Activated CD4-positive, alpha-beta memory T cell treated with anti-CD3 and anti-CD28 coated beads for 36 hours (primary cell): ENCODE results near the gene PCDHA4. TPM values are rescaled to one million over a fixed set of nuclear protein-coding genes. Genes with fewer than 3 reads are reported as not detected.
"Not testable (repeated sequence)": the region's sequence is repeated elsewhere in the genome, so short reads cannot be mapped to it uniquely, and the experiment has no call there.

Source experiments
- CTCF ChIA-PET: fragments of 350-600 bp; sonication (Branson Sonifier 250); formaldehyde crosslinking; loops from one replicate; lab custom pipeline; 2021; ENCODE audit warnings: antibody characterized with exemption, inconsistent platforms; lab: Charles Lee
- POLR2A ChIA-PET: fragments of 350-600 bp; sonication (Branson Sonifier 250); formaldehyde crosslinking; loops from one replicate; lab custom pipeline; 2021; ENCODE audit warnings: antibody characterized with exemption; lab: Charles Lee
- DNase-seq: peaks from one replicate; pipeline ENCODE4 v3.0.0-alpha.2; 2020
- H3K27ac Mint-ChIP-seq: one replicate; pipeline ENCODE4 v1.8.0; 2021; ENCODE audit warnings: mixed read lengths
- H3K27me3 Mint-ChIP-seq: one replicate; pipeline ENCODE4 v1.8.0; 2021; ENCODE audit warnings: mixed read lengths
- H3K36me3 Mint-ChIP-seq: one replicate; pipeline ENCODE4 v1.8.0; 2021; ENCODE audit warnings: mixed read lengths
- H3K4me1 Mint-ChIP-seq: one replicate; pipeline ENCODE4 v1.8.0; 2021; ENCODE audit warnings: low read depth, mixed read lengths
- H3K4me3 Mint-ChIP-seq: one replicate; pipeline ENCODE4 v1.8.0; 2021; ENCODE audit warnings: mild to moderate bottlenecking, mixed read lengths
- H3K9me3 Mint-ChIP-seq: one replicate; pipeline ENCODE4 v1.8.0; 2021; ENCODE audit warnings: mixed read lengths
- intact Hi-C: fragments of 100-400 bp; cut with micrococcal nuclease; formaldehyde crosslinking; loops from one replicate; pipeline ENCODE4 v1.15.1; 2023
- total RNA-seq, 2 experiments: library from RNA; stranded (reverse); gene quantifications; one replicate each; pipeline ENCODE4 v1.2.3, GENCODE V29; 2021

PCDHA4 gene
- total RNA-seq, 2 experiments from 2014 or later: not detected

GRCh38 chr5:140848139-140849102, 41.6 kb downstream of the PCDHA4 start, which contains the start of gene PCDHA9:
TSS of gene PCDHA9 (plus strand) at chr5:140848382. CDS start at chr5:140848496, 114 bp downstream.
- CTCF ChIA-PET: interaction anchor here (2.0 kb wide), 1 partner anchor 21 kb away, joined by 6 read pairs; the partner anchor contains the start of gene PCDHA11
- H3K4me1 Mint-ChIP-seq, H3K4me3 Mint-ChIP-seq, H3K36me3 Mint-ChIP-seq, intact Hi-C loops, H3K27ac Mint-ChIP-seq, DNase-seq, POLR2A ChIA-PET: not testable (repeated sequence)
- peaks cover 13% of the 10 kb centered on the region for H3K27me3 Mint-ChIP-seq
- H3K9me3 Mint-ChIP-seq: peaks cover 13% of the 10 kb centered on the region

GRCh38 chr5:140849831-140850634, 43.2 kb downstream of the PCDHA4 start:
- intact Hi-C loops, POLR2A ChIA-PET, H3K27ac Mint-ChIP-seq, DNase-seq, CTCF ChIA-PET, H3K4me3 Mint-ChIP-seq, H3K4me1 Mint-ChIP-seq, H3K36me3 Mint-ChIP-seq: not testable (repeated sequence)
- Mint-ChIP-seq H3K27me3 (peaks cover 17% of the 10 kb centered on the region), H3K9me3 (peaks cover 13% of the 10 kb centered on the region)

GRCh38 chr5:140855772-140856674, 49.2 kb downstream of the PCDHA4 start, which contains the start of gene PCDHA10:
TSS of gene PCDHA10 (plus strand) at chr5:140855897. CDS start at chr5:140856049, 152 bp downstream.
- Mint-ChIP-seq H3K27me3 (peaks cover 19% of the 10 kb centered on the region), H3K36me3 (peaks cover 3% of the 10 kb centered on the region), H3K4me3 (no peak within 1 kb of the TSS), H3K4me1 (no peaks in the 10 kb centered on the region), H3K9me3 (peaks cover 20% of the 10 kb centered on the region), H3K27ac (no peak within 1 kb of the TSS)
- intact Hi-C loops: no loop called here
- DNase-seq: no peak
- CTCF ChIA-PET: interaction anchor here (0.6 to 1.3 kb wide), 2 partner anchors 12 to 14 kb away, joined by 3 read pairs; partner anchors contain the start of gene PCDHA11
- POLR2A ChIA-PET: no interaction called here

GRCh38 chr5:140857177-140857986, 50.5 kb downstream of the PCDHA4 start:
- Mint-ChIP-seq H3K36me3 (peaks cover 3% of the 10 kb centered on the region), H3K4me1 (no peaks in the 10 kb centered on the region), H3K9me3 (peaks cover 27% of the 10 kb centered on the region), H3K4me3 (no peak overlapping the region), H3K27ac (no peak overlapping the region), H3K27me3 (peaks cover 25% of the 10 kb centered on the region)
- no peak for DNase-seq
- ChIA-PET CTCF (interaction anchor here (1.3 kb wide), 1 partner anchor 16 kb away, joined by 3 read pairs; no protein-coding TSS in a partner anchor), POLR2A (no interaction called here)
- intact Hi-C loops: no loop called here

GRCh38 chr5:140857987-140858240, 51.0 kb downstream of the PCDHA4 start:
- H3K27ac Mint-ChIP-seq: no peak overlapping the region
- ChIA-PET POLR2A (no interaction called here), CTCF (no interaction called here)
- intact Hi-C loops: no loop called here
- no peak overlapping the region for H3K4me3 Mint-ChIP-seq
- peaks cover 25% of the 10 kb centered on the region for H3K9me3 Mint-ChIP-seq
- no peak for DNase-seq
- no peaks in the 10 kb centered on the region for H3K4me1 Mint-ChIP-seq
- peaks cover 23% of the 10 kb centered on the region for H3K27me3 Mint-ChIP-seq
- H3K36me3 Mint-ChIP-seq: peaks cover 3% of the 10 kb centered on the region

- CTCF ChIA-PET: no interaction called here
- Mint-ChIP-seq H3K27me3 (peaks cover 10% of the 10 kb centered on the region), H3K4me3 (no peak overlapping the region), H3K36me3 (no peaks in the 10 kb centered on the region), H3K27ac (no peak overlapping the region), H3K4me1 (no peaks in the 10 kb centered on the region), H3K9me3 (peaks cover 11% of the 10 kb centered on the region)
- DNase-seq: no peak
- intact Hi-C loops: loop anchor here (10.0 kb wide), 1 partner anchor 68 kb away; the partner anchor contains the start of gene PCDHA2
- POLR2A ChIA-PET: no interaction called here
Measured at GRCh38 chr5:140862441-140863295, 55.8 kb downstream of the PCDHA4 start.

Other genes starting within 250 kb of the PCDHA4 start
- 10 to 100 TPM; 46.0 to 46.7 TPM for gene SRA1, start 249.6 kb upstream of the PCDHA4 start, total RNA-seq
- 10 to 100 TPM; 16.3 to 16.8 TPM for gene APBB3, start 242.5 kb upstream of the PCDHA4 start, total RNA-seq
- 10 to 100 TPM; 68.7 to 69.7 TPM for gene SLC35A4, start 242.2 kb upstream of the PCDHA4 start, total RNA-seq
- under 1 TPM; 0.39 to 0.62 TPM for gene CD14, start 173.9 kb upstream of the PCDHA4 start, total RNA-seq
- 10 to 100 TPM; 33.7 to 33.8 TPM for gene TMCO6, start 167.6 kb upstream of the PCDHA4 start, total RNA-seq
- 10 to 100 TPM; 63.8 to 69.4 TPM for gene NDUFA2, start 159.4 kb upstream of the PCDHA4 start, total RNA-seq
- gene IK, start 159.2 kb upstream of the PCDHA4 start, total RNA-seq: 100 to 1,000 TPM; 103 to 104 TPM
- 10 to 100 TPM; 30.4 to 32.1 TPM for gene WDR55, start 142.2 kb upstream of the PCDHA4 start, total RNA-seq
- 1 to 10 TPM; 2.3 to 2.5 TPM for gene DND1, start 133.5 kb upstream of the PCDHA4 start, total RNA-seq
- 10 to 100 TPM; 91.1 to 91.7 TPM for gene HARS1, start 115.7 kb upstream of the PCDHA4 start, total RNA-seq
- 10 to 100 TPM; 26.9 to 28.9 TPM for gene HARS2, start 115.6 kb upstream of the PCDHA4 start, total RNA-seq
- 10 to 100 TPM; 51.4 to 53.4 TPM for gene ZMAT2, start 106.6 kb upstream of the PCDHA4 start, total RNA-seq
- not detected for gene PCDHA1, start 20.9 kb upstream of the PCDHA4 start, total RNA-seq
- gene PCDHA2, start 12.2 kb upstream of the PCDHA4 start, total RNA-seq: not detected
- not detected for gene PCDHA3, start 6.0 kb upstream of the PCDHA4 start, total RNA-seq
- gene PCDHA5, start 14.5 kb downstream of the PCDHA4 start, total RNA-seq: not detected
- gene PCDHA6, start 20.9 kb downstream of the PCDHA4 start, total RNA-seq: not detected
- gene PCDHA7, start 27.2 kb downstream of the PCDHA4 start, total RNA-seq: not detected
- gene PCDHA8, start 34.1 kb downstream of the PCDHA4 start, total RNA-seq: not detected
- not detected for gene PCDHA9, start 41.3 kb downstream of the PCDHA4 start, total RNA-seq
- gene PCDHA10, start 48.8 kb downstream of the PCDHA4 start, total RNA-seq: not detected
- not detected for gene PCDHA11, start 61.9 kb downstream of the PCDHA4 start, total RNA-seq
- gene PCDHA12, start 68.2 kb downstream of the PCDHA4 start, total RNA-seq: not detected
- gene PCDHA13, start 75.1 kb downstream of the PCDHA4 start, total RNA-seq: not detected
- gene PCDHAC1, start 119.2 kb downstream of the PCDHA4 start, total RNA-seq: not detected
- gene PCDHAC2, start 159.4 kb downstream of the PCDHA4 start, total RNA-seq: not detected
- not detected for gene PCDHB1, start 244.3 kb downstream of the PCDHA4 start, total RNA-seq